WTC11 (cell line): ENCODE measurements around the gene AGBL4. TPM values are rescaled to one million over a fixed set of nuclear protein-coding genes. Genes with fewer than 3 reads are reported as not detected.

Source experiments
- ATAC-seq: fragments of 200-7000 bp; cut with Tn5 transposase; 2 replicates; pipeline ENCODE4 v1.10.0; 2021; ENCODE audit warnings: mild to moderate bottlenecking, moderate library complexity
- CTCF ChIA-PET: fragments of 300-600 bp; sonication (Branson Sonifier 250); formaldehyde crosslinking; loops from one replicate; lab custom pipeline; 2021; ENCODE audit warnings: antibody characterized with exemption; lab: Charles Lee
- POLR2A ChIA-PET: fragments of 350-600 bp; sonication (Branson Sonifier 250); formaldehyde crosslinking; loops from one replicate; lab custom pipeline; 2021; ENCODE audit warnings: antibody characterized with exemption; lab: Charles Lee
- DNase-seq: peaks from one replicate; pipeline ENCODE4 v3.0.0; 2021; ENCODE audit warnings: low spot score
- H3K27ac Mint-ChIP-seq: 2 replicates; pipeline ENCODE4 v1.8.0; 2021; ENCODE audit warnings: mixed read lengths
- H3K27me3 Mint-ChIP-seq: 2 replicates; pipeline ENCODE4 v1.8.0; 2021; ENCODE audit warnings: low read depth, mild to moderate bottlenecking, moderate library complexity, mixed read lengths
- H3K36me3 Mint-ChIP-seq: 2 replicates; pipeline ENCODE4 v1.8.0; 2021; ENCODE audit warnings: mixed read lengths
- H3K4me1 Mint-ChIP-seq: 2 replicates; pipeline ENCODE4 v1.8.0; 2022; ENCODE audit warnings: mixed read lengths
- H3K4me3 Mint-ChIP-seq: 2 replicates; pipeline ENCODE4 v1.8.0; 2021; ENCODE audit warnings: mild to moderate bottlenecking, moderate library complexity, mixed read lengths
- H3K9me3 Mint-ChIP-seq: 2 replicates; pipeline ENCODE4 v1.8.0; 2021; ENCODE audit warnings: mixed read lengths
- ATF1 ChIP-seq: sonication (generic); formaldehyde crosslinking; IDR thresholded peaks from 2 replicates; pipeline ENCODE4 v1.8.1; 2023; ENCODE audit warnings: mild to moderate bottlenecking, moderate library complexity, missing genetic modification reagents
- ATF3 ChIP-seq: sonication (generic); formaldehyde crosslinking; conservative IDR thresholded peaks from 2 replicates; pipeline ENCODE4 v1.8.1; 2022; ENCODE audit warnings: mild to moderate bottlenecking, missing genetic modification reagents
- ATF6 ChIP-seq: sonication (generic); formaldehyde crosslinking; IDR thresholded peaks from 2 replicates; pipeline ENCODE4 v1.8.1; 2023; ENCODE audit warnings: mild to moderate bottlenecking, missing genetic modification reagents
- GTF2I ChIP-seq: fragments of 250-450 bp; sonication (Bioruptor Pico); conservative IDR thresholded peaks from 2 replicates; pipeline ENCODE4 v1.4.0; 2021; ENCODE audit warnings: mild to moderate bottlenecking
- HMGXB4 ChIP-seq: sonication (generic); formaldehyde crosslinking; IDR thresholded peaks from 2 replicates; pipeline ENCODE4 v1.8.1; 2023; ENCODE audit warnings: mild to moderate bottlenecking, moderate library complexity, missing genetic modification reagents
- JAZF1 ChIP-seq: fragments of 250-450 bp; sonication (Bioruptor Pico); IDR thresholded peaks from 2 replicates; pipeline ENCODE4 v1.9.0; 2021; ENCODE audit warnings: moderate library complexity, mild to moderate bottlenecking, inconsistent platforms
- JUN ChIP-seq: sonication (generic); formaldehyde crosslinking; IDR thresholded peaks from 2 replicates; pipeline ENCODE4 v1.8.0; 2023; ENCODE audit warnings: mild to moderate bottlenecking, missing genetic modification reagents
- NFATC4 ChIP-seq: fragments of 250-450 bp; sonication (Bioruptor Pico); IDR thresholded peaks from 2 replicates; pipeline ENCODE4 v1.9.0; 2021; ENCODE audit warnings: mild to moderate bottlenecking
- NFYB ChIP-seq: sonication (generic); formaldehyde crosslinking; conservative IDR thresholded peaks from 2 replicates; pipeline ENCODE4 v1.8.0; 2022; ENCODE audit warnings: low read depth, missing genetic modification reagents
- OVOL2 ChIP-seq: fragments of 250-450 bp; sonication (Bioruptor Pico); IDR thresholded peaks from 2 replicates; pipeline ENCODE4 v1.9.0; 2021; ENCODE audit warnings: mild to moderate bottlenecking, borderline replicate concordance
- SP1 ChIP-seq: sonication (generic); formaldehyde crosslinking; conservative IDR thresholded peaks from 2 replicates; pipeline ENCODE4 v1.8.1; 2022; ENCODE audit warnings: missing genetic modification reagents
- STAT6 ChIP-seq: sonication (generic); formaldehyde crosslinking; conservative IDR thresholded peaks from 2 replicates; pipeline ENCODE4 v1.8.1; 2023; ENCODE audit warnings: mild to moderate bottlenecking, low read depth, missing genetic modification reagents, moderate library complexity
- TP53 ChIP-seq: sonication (generic); formaldehyde crosslinking; IDR thresholded peaks from 2 replicates; pipeline ENCODE4 v1.8.1; 2023; ENCODE audit warnings: mild to moderate bottlenecking, missing genetic modification reagents
- ZBTB21 ChIP-seq: sonication (generic); formaldehyde crosslinking; IDR thresholded peaks from 2 replicates; pipeline ENCODE4 v1.8.1; 2023; ENCODE audit warnings: mild to moderate bottlenecking, missing genetic modification reagents, borderline replicate concordance
- total RNA-seq: library from RNA; stranded (reverse); gene quantifications from 3 replicates; pipeline ENCODE4 v1.2.3, GENCODE V29; 2021
- TF ChIP-seq, protein P1 (sequence below): sonication (generic); formaldehyde crosslinking; IDR thresholded peaks from 2 replicates; pipeline ENCODE4 v1.8.1; 2022; ENCODE audit warnings: low read depth, mild to moderate bottlenecking, moderate library complexity, missing genetic modification reagents, borderline replicate concordance
- TF ChIP-seq, protein P2 (sequence below): sonication (generic); formaldehyde crosslinking; IDR thresholded peaks from 2 replicates; pipeline ENCODE4 v1.8.1; 2023; ENCODE audit warnings: mild to moderate bottlenecking, missing genetic modification reagents, borderline replicate concordance

AGBL4 gene
- total RNA-seq, 1 experiment from 2014 or later, result 0.87 TPM

GRCh38 chr1:49622877-49623276 is 400.9 kb downstream of the AGBL4 start (continued):
- TF ChIP-seq STAT6, result no peak
- TF ChIP-seq ATF6 (CRISPR knock-in tag), result no peak
- no peak for TF ChIP-seq ATF3 (CRISPR knock-in tag)
- TF ChIP-seq, protein P1, sequence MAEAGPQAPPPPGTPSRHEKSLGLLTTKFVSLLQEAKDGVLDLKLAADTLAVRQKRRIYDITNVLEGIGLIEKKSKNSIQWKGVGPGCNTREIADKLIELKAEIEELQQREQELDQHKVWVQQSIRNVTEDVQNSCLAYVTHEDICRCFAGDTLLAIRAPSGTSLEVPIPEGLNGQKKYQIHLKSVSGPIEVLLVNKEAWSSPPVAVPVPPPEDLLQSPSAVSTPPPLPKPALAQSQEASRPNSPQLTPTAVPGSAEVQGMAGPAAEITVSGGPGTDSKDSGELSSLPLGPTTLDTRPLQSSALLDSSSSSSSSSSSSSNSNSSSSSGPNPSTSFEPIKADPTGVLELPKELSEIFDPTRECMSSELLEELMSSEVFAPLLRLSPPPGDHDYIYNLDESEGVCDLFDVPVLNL (CRISPR knock-in tag), result no peak
- no peak for TF ChIP-seq HMGXB4 (CRISPR knock-in tag)
- TF ChIP-seq GTF2I (CRISPR knock-in tag), result no peak
- TF ChIP-seq OVOL2 (CRISPR knock-in tag), result no peak
- no peak for TF ChIP-seq NFYB
- no peak for TF ChIP-seq JUN (CRISPR knock-in tag)
- no peak for TF ChIP-seq ZBTB21 (CRISPR knock-in tag)
- no peak for TF ChIP-seq SP1 (CRISPR knock-in tag)
- no peak for TF ChIP-seq ATF1 (CRISPR knock-in tag)

GRCh38 chr1:49606082-49606481 is 417.7 kb downstream of the AGBL4 start:
- ATAC-seq (no peak), DNase-seq (no peak)
- H3K27me3 Mint-ChIP-seq, result no peaks in the 10 kb centered on the region; the same call in none of the 2 replicates
- TF ChIP-seq ATF1 (CRISPR knock-in tag) (no peak), SP1 (CRISPR knock-in tag) (no peak), ATF6 (CRISPR knock-in tag) (no peak), JAZF1 (CRISPR knock-in tag) (no peak), TP53 (CRISPR knock-in tag) (no peak), NFATC4 (CRISPR knock-in tag) (no peak)
- TF ChIP-seq, protein P2, sequence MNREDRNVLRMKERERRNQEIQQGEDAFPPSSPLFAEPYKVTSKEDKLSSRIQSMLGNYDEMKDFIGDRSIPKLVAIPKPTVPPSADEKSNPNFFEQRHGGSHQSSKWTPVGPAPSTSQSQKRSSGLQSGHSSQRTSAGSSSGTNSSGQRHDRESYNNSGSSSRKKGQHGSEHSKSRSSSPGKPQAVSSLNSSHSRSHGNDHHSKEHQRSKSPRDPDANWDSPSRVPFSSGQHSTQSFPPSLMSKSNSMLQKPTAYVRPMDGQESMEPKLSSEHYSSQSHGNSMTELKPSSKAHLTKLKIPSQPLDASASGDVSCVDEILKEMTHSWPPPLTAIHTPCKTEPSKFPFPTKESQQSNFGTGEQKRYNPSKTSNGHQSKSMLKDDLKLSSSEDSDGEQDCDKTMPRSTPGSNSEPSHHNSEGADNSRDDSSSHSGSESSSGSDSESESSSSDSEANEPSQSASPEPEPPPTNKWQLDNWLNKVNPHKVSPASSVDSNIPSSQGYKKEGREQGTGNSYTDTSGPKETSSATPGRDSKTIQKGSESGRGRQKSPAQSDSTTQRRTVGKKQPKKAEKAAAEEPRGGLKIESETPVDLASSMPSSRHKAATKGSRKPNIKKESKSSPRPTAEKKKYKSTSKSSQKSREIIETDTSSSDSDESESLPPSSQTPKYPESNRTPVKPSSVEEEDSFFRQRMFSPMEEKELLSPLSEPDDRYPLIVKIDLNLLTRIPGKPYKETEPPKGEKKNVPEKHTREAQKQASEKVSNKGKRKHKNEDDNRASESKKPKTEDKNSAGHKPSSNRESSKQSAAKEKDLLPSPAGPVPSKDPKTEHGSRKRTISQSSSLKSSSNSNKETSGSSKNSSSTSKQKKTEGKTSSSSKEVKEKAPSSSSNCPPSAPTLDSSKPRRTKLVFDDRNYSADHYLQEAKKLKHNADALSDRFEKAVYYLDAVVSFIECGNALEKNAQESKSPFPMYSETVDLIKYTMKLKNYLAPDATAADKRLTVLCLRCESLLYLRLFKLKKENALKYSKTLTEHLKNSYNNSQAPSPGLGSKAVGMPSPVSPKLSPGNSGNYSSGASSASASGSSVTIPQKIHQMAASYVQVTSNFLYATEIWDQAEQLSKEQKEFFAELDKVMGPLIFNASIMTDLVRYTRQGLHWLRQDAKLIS, result no peak
- H3K4me1 Mint-ChIP-seq, result no peaks in the 10 kb centered on the region
- ChIA-PET POLR2A (no interaction called here), CTCF (no interaction called here)
- H3K27ac Mint-ChIP-seq, result no peak overlapping the region
- peaks cover 21% of the 10 kb centered on the region for H3K36me3 Mint-ChIP-seq
- no peak overlapping the region for H3K4me3 Mint-ChIP-seq
- peaks cover 57% of the 10 kb centered on the region for H3K9me3 Mint-ChIP-seq
